ENCODE data around the gene ZBTB17. TPM values are rescaled to one million over a fixed set of nuclear protein-coding genes. Genes with fewer than 3 reads are reported as not detected.

The ZBTB17 gene
- total and polyA plus RNA-seq, 11 donors, result 14.5 to 29.2 (median 22.1) TPM

GRCh38 chr1:15911927-15912326, 64.0 kb downstream of the ZBTB17 start:
- DNase-seq (no peak), ATAC-seq (no peak)
- Histone ChIP-seq H3K4me1 (peaks cover 0 to 19% (median 2%) of the 10 kb centered on the region in 12 donors), H3K4me3 (no peak overlapping the region), H3K36me3 (peaks cover 0 to 84% (median 74%) of the 10 kb centered on the region in 9 donors), H3K27me3 (no peaks in the 10 kb centered on the region), H3K27ac (no peak overlapping the region), H3K9me3 (no peaks in the 10 kb centered on the region)
- TF ChIP-seq CTCF (IDR thresholded peaks at IDR 0.05), result no peak
- TF ChIP-seq POLR2A (IDR thresholded peaks at IDR 0.05), result no peak
- 63 to 78% (median 75%) methylated on average over 2 of the region's 2 CpGs for WGBS, 4 donors
- intact Hi-C loops (cut with DNase I), result loop anchor here in 1 of 10 donors (10.0 kb wide), 1 partner anchor 97 kb away; no protein-coding TSS in a partner anchor

- no peak for ATAC-seq
- Histone ChIP-seq H3K4me3 (no peak overlapping the region), H3K36me3 (peaks cover 0 to 80% (median 66%) of the 10 kb centered on the region in 9 donors)
Measured at GRCh38 chr1:15911141-15911540, 64.8 kb downstream of the ZBTB17 start.

GRCh38 chr1:15908597-15908996, 67.3 kb downstream of the ZBTB17 start:
- no peaks in the 10 kb centered on the region for H3K9me3 ChIP-seq
- DNase-seq, result no peak
- TF ChIP-seq CTCF (IDR thresholded peaks at IDR 0.05) (no peak), POLR2A (IDR thresholded peaks at IDR 0.05) (no peak)
- no peak for ATAC-seq
- WGBS, 4 donors, result 93 to 99% (median 96%) methylated on average over 4 of the region's 4 CpGs
- intact Hi-C loops (cut with DNase I), result loop anchor here in 1 of 10 donors (10.0 kb wide), 1 partner anchor 94 kb away; no protein-coding TSS in a partner anchor
- H3K4me1 ChIP-seq, result peaks cover 0 to 6% (median 0%) of the 10 kb centered on the region in 12 donors
- no peaks in the 10 kb centered on the region for H3K27me3 ChIP-seq
- H3K36me3 ChIP-seq, result peaks cover 0 to 69% (median 55%) of the 10 kb centered on the region in 9 donors
- no peak overlapping the region for H3K27ac ChIP-seq
- H3K4me3 ChIP-seq, result no peak overlapping the region

More at GRCh38 chr1:15911141-15911540, 64.8 kb downstream of the ZBTB17 start:
- no peaks in the 10 kb centered on the region for H3K27me3 ChIP-seq
- peaks cover 0 to 11% (median 0%) of the 10 kb centered on the region in 12 donors for H3K4me1 ChIP-seq
- TF ChIP-seq POLR2A (IDR thresholded peaks at IDR 0.05), result no peak
- no peak for TF ChIP-seq CTCF (IDR thresholded peaks at IDR 0.05)
- no peak overlapping the region for H3K27ac ChIP-seq
- intact Hi-C loops (cut with DNase I), result loop anchor here in 1 of 10 donors (10.0 kb wide), 1 partner anchor 96 kb away; no protein-coding TSS in a partner anchor
- WGBS, 4 donors, result 97 to 100% (median 100%) methylated on average over 1 of the region's 1 CpG
- no peaks in the 10 kb centered on the region for H3K9me3 ChIP-seq
- no peak for DNase-seq

GRCh38 chr1:15902882-15903281, 73.0 kb downstream of the ZBTB17 start:
- no peaks in the 10 kb centered on the region for H3K9me3 ChIP-seq
- WGBS, 4 donors, result 56 to 64% (median 60%) methylated on average over 3 of the region's 3 CpGs
- intact Hi-C loops (cut with DNase I), result loop anchor here in 1 of 10 donors (10.0 kb wide), 1 partner anchor 88 kb away; no protein-coding TSS in a partner anchor
- peaks cover 0 to 22% (median 13%) of the 10 kb centered on the region in 9 donors for H3K36me3 ChIP-seq
- no peak for DNase-seq
- H3K4me3 ChIP-seq, result no peak overlapping the region
- ATAC-seq, result peak in 2 of 4 donors; percentile 62 to 66
- peak overlapping the region in 7 of 12 donors; percentile 2 to 56 (median 17) for H3K27ac ChIP-seq
- H3K4me1 ChIP-seq, result peaks cover 0 to 47% (median 20%) of the 10 kb centered on the region in 12 donors
- no peak for TF ChIP-seq POLR2A (IDR thresholded peaks at IDR 0.05)
- no peak for TF ChIP-seq CTCF (IDR thresholded peaks at IDR 0.05)
- H3K27me3 ChIP-seq, result no peaks in the 10 kb centered on the region

All from heart left ventricle (tissue), 16 donors.